DND-41 (cell line): Measurements from ENCODE around the gene OPN1MW.
"Not testable (repeated sequence)": the region's sequence is repeated elsewhere in the genome, so short reads cannot be mapped to it uniquely, and the experiment has no call there.

Experiments used
- CTCF ChIP-seq: IDR thresholded peaks from 2 replicates; pipeline ENCODE4 v1.5.1; 2012; ENCODE audit warnings: borderline replicate concordance, low read length, moderate library complexity, mild to moderate bottlenecking; ENCODE audit not compliant: poor library complexity, severe bottlenecking; ENCODE audit errors: extremely low read depth
- EZH2 ChIP-seq: IDR thresholded peaks from 3 replicates; pipeline ENCODE4 v1.6.1; 2012; ENCODE audit warnings: borderline replicate concordance, low read depth, mild to moderate bottlenecking, moderate library complexity, low read length, inconsistent platforms; ENCODE audit not compliant: severe bottlenecking

- TF ChIP-seq CTCF, EZH2: not testable (repeated sequence)
These were observed 25.2 kb upstream of the OPN1MW start for GRCh38 chrX:154157207-154157606.
